Epidermal melanocyte (primary cell): ENCODE results near the gene ZNF214.
"Not testable (repeated sequence)": the region's sequence is repeated elsewhere in the genome, so short reads cannot be mapped to it uniquely, and the experiment has no call there.

ENCODE experiments used
- DNase-seq: peaks from one replicate; pipeline ENCODE4 v3.0.0; 2011; ENCODE audit warnings: low spot score; ENCODE audit not compliant: insufficient read length

The ZNF214 gene

GRCh38 chr11:6988506-6988905, 31.6 kb downstream of the ZNF214 start:
- no peak for DNase-seq

GRCh38 chr11:6986487-6986886, 33.7 kb downstream of the ZNF214 start:
- DNase-seq: no peak

- no peak for DNase-seq
Measured at GRCh38 chr11:6979365-6979764, 40.8 kb downstream of the ZNF214 start.

GRCh38 chr11:6969854-6970253, 50.3 kb downstream of the ZNF214 start:
- DNase-seq: not testable (repeated sequence)

GRCh38 chr11:6968816-6969215, 51.3 kb downstream of the ZNF214 start:
- no peak for DNase-seq

GRCh38 chr11:6962673-6963072, 57.5 kb downstream of the ZNF214 start:
- no peak for DNase-seq

- no peak for DNase-seq
Measured at GRCh38 chr11:6962141-6962540, 58.0 kb downstream of the ZNF214 start.

GRCh38 chr11:6954248-6954647, 65.9 kb downstream of the ZNF214 start:
- DNase-seq: not testable (repeated sequence)
